ENCODE measurements around the gene NPFF. TPM values are rescaled to one million over a fixed set of nuclear protein-coding genes. Genes with fewer than 3 reads are reported as not detected.
A peak's percentile ranks its signal among the peaks of the same experiment; 100 is the strongest.

Gene NPFF
- total and polyA plus RNA-seq, 9 donors, result 0.49 to 2.5 (median 0.90) TPM; not detected in 1

DNA sequence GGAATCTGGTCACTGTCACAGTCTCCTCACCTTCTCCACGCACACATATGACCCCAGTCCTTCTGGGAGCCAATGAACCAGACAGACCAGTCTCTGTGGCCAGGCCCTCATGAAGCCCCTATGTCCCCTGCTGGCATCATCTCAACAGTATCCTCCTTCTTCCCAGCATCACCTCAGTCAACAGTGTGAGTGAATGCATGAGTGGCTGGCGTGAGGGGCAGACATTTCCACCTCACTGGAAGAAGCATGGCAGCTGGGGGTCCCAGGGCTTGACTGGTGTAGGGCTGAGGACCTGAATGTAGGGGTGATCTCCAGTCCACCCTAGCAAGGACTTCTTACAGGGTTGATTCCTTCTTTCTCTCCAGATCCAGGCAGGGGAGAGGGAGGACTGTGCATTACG, 9.8 kb downstream of the NPFF start:
- Histone ChIP-seq H3K4me1 (ENCODE audit: control insufficient read depth, insufficient read depth, low read length) (peaks cover 59% of the 10 kb centered on the region), H3K9me3 (replicated peaks; ENCODE audit: control insufficient read depth, low read depth, low read length) (no peaks in the 10 kb centered on the region), H3K4me3 (ENCODE audit: low read length) (no peak overlapping the region), H3K27me3 (ENCODE audit: control insufficient read depth, insufficient read depth, low read length) (no peaks in the 10 kb centered on the region), H3K27ac (ENCODE audit: low read length) (no peak overlapping the region), H3K36me3 (ENCODE audit: control insufficient read depth, insufficient read depth, low read length) (no peaks in the 10 kb centered on the region)
- no CpG with 5 or more reads among the region's 3 CpGs for WGBS (ENCODE audit: insufficient coverage)
- no peak for DNase-seq

DNA sequence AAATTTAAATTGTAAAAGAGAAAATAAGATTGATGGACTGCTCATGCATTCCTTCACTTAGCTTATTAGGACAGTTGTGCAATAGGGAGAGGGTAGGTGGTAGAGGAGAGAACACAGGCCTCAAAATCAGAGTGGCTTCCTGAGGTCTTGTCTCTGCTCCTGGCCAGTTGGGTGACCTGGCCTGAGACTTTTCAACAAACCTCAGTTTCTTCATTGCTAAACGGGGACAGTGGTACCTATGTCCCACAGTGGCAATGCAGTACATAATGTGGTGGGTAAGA, 10.6 kb downstream of the NPFF start:
- no peaks in the 10 kb centered on the region for H3K27me3 ChIP-seq (ENCODE audit: control insufficient read depth, insufficient read depth, low read length)
- no peak for DNase-seq
- peaks cover 58% of the 10 kb centered on the region for H3K4me1 ChIP-seq (ENCODE audit: control insufficient read depth, insufficient read depth, low read length)
- no peaks in the 10 kb centered on the region for H3K9me3 ChIP-seq (replicated peaks; ENCODE audit: control insufficient read depth, low read depth, low read length)
- no peaks in the 10 kb centered on the region for H3K36me3 ChIP-seq (ENCODE audit: control insufficient read depth, insufficient read depth, low read length)
- H3K4me3 ChIP-seq (ENCODE audit: low read length), result peak overlapping the region; percentile 4
- peak overlapping the region; percentile 83 for H3K27ac ChIP-seq (ENCODE audit: low read length)
- WGBS (ENCODE audit: insufficient coverage), result no CpG with 5 or more reads among the region's 1 CpG

DNA sequence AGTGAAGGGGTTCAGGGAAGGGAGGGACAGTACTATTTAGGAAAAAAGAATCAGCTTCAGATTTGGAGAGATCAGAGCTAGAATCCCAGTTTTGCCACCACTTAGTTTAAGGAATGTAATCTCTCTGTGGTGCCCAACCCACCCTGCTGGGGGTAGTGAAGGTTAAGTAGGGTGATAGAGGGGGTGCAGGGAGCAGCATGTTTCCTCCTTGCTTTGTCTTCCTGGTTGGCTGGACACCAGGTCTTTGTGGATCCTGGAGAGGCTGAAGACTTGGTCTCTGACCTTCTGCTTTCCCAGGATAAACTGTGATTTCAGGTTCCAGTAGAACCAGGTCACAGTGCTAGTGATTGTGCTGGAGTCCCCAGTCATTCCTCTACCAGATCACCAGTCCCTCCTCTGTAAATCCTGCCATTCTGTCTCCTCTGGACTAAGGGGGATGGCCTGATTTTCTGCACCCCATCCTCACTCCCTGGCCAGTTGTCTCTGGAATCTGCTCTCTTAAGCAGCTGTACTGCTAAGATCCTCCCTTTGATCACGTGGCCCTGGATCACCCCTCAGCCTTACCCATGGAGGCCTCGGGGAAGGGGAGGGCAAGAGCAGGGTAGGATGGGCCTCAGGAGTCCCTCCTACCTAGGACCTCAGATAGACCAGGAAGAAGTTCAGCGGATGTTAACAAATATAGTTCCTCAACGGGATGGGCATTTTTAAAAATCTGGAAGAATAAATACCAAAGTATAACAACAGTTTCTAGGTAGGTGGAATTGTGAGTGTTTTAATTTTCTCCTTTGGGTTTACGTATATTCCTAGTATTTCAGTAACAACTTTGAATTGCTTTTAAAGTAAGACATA, 11.2 kb downstream of the NPFF start:
- DNase-seq, result peak; percentile 94
- Histone ChIP-seq H3K4me1 (ENCODE audit: control insufficient read depth, insufficient read depth, low read length) (peaks cover 54% of the 10 kb centered on the region), H3K27ac (ENCODE audit: low read length) (peak overlapping the region; percentile 83), H3K9me3 (replicated peaks; ENCODE audit: control insufficient read depth, low read depth, low read length) (no peaks in the 10 kb centered on the region), H3K4me3 (ENCODE audit: low read length) (peak overlapping the region; percentile 4), H3K27me3 (ENCODE audit: control insufficient read depth, insufficient read depth, low read length) (no peaks in the 10 kb centered on the region), H3K36me3 (ENCODE audit: control insufficient read depth, insufficient read depth, low read length) (no peaks in the 10 kb centered on the region)
- whole genome bisulfite sequencing (ENCODE audit: insufficient coverage), result no CpG with 5 or more reads among the region's 5 CpGs

DNA sequence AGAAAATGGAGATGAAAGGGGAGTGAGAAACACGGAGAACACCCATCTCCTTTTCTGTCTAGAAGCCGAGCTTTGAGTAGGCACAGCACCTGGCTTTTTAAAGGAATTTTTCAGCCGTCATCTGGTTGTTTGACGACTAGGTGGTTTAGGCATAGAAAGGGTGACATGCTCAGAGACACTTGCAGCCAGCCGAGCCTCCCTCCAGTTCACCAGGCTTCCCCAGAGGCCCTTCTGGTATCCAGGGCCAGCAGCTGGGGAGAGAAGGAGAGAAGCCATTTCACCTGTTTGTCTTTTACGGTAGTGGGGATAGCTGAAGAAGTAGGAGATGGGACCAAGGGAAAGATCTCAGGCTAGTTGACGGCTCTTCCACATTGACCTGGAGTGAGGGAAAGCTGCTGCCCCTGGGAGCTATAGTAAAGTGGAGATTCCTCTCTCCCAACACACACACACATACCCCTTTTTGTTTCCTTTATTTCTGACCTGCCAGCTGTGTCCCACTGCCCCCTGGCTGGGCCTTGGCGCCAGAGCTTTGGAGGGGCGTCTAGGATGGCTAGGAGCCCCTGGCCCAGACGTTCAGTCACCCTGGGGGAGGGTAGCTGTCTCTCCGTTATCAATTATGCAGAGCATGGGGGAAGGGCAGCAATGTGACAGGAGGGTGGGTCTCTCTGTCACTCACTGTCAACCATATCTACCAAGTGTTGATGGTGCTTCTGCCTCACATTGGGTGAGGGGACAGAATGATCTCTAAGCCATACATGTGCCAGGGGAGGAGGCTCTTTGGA, 13.5 kb downstream of the NPFF start:
- WGBS (ENCODE audit: insufficient coverage), result 10% methylated on average over 2 of the region's 11 CpGs
- peaks cover 42% of the 10 kb centered on the region for H3K4me1 ChIP-seq (ENCODE audit: control insufficient read depth, insufficient read depth, low read length)
- H3K9me3 ChIP-seq (replicated peaks; ENCODE audit: control insufficient read depth, low read depth, low read length), result no peaks in the 10 kb centered on the region
- H3K36me3 ChIP-seq (ENCODE audit: control insufficient read depth, insufficient read depth, low read length), result no peaks in the 10 kb centered on the region
- H3K27me3 ChIP-seq (ENCODE audit: control insufficient read depth, insufficient read depth, low read length), result no peaks in the 10 kb centered on the region
- peak overlapping the region; percentile 98 for H3K27ac ChIP-seq (ENCODE audit: low read length)
- DNase-seq, result no peak
- peak overlapping the region; percentile 61 for H3K4me3 ChIP-seq (ENCODE audit: low read length)

DNA sequence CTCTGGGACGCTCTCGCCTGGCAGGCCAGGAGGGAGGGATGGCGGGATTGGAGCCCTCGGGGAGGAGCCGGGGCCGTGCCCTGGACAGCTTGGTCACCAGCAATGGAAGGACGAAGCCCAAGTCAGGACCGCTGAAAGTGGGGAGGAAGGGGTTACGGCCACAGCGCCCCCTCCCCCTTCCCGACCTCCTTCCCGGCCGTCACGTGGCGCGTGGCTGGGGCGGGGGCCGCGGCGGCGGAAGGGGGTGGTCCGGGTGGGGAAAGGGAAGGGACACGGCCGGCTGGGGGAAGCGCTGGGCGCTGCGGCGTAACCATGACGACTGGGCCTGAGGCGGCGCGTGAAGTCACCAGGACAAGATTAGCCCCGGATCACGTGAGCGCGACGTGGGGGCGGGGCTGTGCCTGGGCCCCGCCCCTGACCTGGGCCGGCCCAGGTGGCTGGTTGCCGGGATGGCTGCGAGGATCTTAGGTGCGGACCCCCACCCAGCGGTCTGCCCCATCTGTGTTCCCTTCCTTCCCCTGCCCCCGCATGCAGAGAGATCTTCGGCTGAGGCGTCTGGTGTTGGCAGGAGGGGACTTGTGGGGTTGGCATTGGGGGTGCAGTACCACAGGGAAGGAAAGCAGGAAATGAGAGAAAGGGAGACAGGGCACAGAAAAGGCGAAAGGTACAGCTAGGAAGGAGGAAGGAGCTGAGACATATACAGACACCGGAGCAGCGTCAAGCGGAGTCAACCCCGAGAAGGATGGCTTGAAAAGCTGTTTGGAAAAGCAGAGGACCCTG, 14.3 kb downstream of the NPFF start:
- Histone ChIP-seq H3K27ac (ENCODE audit: low read length) (peak overlapping the region; percentile 98), H3K36me3 (ENCODE audit: control insufficient read depth, insufficient read depth, low read length) (peaks cover 2% of the 10 kb centered on the region), H3K27me3 (ENCODE audit: control insufficient read depth, insufficient read depth, low read length) (no peaks in the 10 kb centered on the region), H3K4me3 (ENCODE audit: low read length) (peak overlapping the region; percentile 61), H3K9me3 (replicated peaks; ENCODE audit: control insufficient read depth, low read depth, low read length) (no peaks in the 10 kb centered on the region), H3K4me1 (ENCODE audit: control insufficient read depth, insufficient read depth, low read length) (peaks cover 34% of the 10 kb centered on the region)
- DNase-seq, result peak; percentile 98
- WGBS (ENCODE audit: insufficient coverage), result 1% methylated on average over 29 of the region's 52 CpGs

- WGBS (ENCODE audit: insufficient coverage), result 39% methylated on average over 7 of the region's 20 CpGs
- no peak for DNase-seq
- peak overlapping the region; percentile 98 for H3K27ac ChIP-seq (ENCODE audit: low read length)
These were observed 15.1 kb downstream of the NPFF start for GRCh38 chr12:53492188-53492587.

DNA sequence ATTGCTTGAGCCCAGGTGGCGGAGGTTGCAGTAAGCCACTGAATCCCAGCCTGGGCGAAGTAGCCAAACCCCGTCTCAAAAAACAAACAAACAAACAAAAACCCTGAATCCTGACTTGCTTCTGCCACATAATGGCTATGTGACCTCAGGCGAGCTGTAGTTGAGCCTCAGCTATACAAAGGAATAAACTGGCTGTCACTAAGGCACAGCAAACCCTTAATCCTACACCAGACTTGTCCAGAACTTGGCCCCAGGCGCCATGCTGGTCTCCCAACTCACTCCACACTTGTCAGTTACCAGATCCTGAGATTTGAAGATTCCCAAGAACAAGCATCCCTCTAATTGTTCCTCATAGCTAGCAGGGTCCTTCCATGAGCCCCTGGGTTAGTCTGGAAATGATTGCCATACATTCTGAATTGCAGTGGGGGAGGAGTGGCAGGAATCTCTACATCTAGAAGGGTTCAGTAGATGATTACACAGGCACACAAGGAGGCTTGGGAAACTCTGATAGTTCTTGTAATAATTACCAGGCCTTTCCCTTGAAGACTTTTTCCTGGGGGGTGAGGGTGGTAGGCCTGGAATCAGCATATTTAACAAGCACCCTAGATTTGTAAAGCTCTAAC, 17.9 kb downstream of the NPFF start:
- Histone ChIP-seq H3K36me3 (ENCODE audit: control insufficient read depth, insufficient read depth, low read length) (peaks cover 35% of the 10 kb centered on the region), H3K4me3 (ENCODE audit: low read length) (no peak overlapping the region), H3K27me3 (ENCODE audit: control insufficient read depth, insufficient read depth, low read length) (no peaks in the 10 kb centered on the region), H3K4me1 (ENCODE audit: control insufficient read depth, insufficient read depth, low read length) (peaks cover 20% of the 10 kb centered on the region), H3K9me3 (replicated peaks; ENCODE audit: control insufficient read depth, low read depth, low read length) (no peaks in the 10 kb centered on the region), H3K27ac (ENCODE audit: low read length) (no peak overlapping the region)
- 80% methylated on average over 1 of the region's 5 CpGs for WGBS (ENCODE audit: insufficient coverage)
- no peak for DNase-seq

More at GRCh38 chr12:53492188-53492587, 15.1 kb downstream of the NPFF start:
- H3K27me3 ChIP-seq (ENCODE audit: control insufficient read depth, insufficient read depth, low read length), result no peaks in the 10 kb centered on the region
- peak overlapping the region; percentile 61 for H3K4me3 ChIP-seq (ENCODE audit: low read length)
- peaks cover 9% of the 10 kb centered on the region for H3K36me3 ChIP-seq (ENCODE audit: control insufficient read depth, insufficient read depth, low read length)
- H3K9me3 ChIP-seq (replicated peaks; ENCODE audit: control insufficient read depth, low read depth, low read length), result no peaks in the 10 kb centered on the region
- peaks cover 34% of the 10 kb centered on the region for H3K4me1 ChIP-seq (ENCODE audit: control insufficient read depth, insufficient read depth, low read length)

DNA sequence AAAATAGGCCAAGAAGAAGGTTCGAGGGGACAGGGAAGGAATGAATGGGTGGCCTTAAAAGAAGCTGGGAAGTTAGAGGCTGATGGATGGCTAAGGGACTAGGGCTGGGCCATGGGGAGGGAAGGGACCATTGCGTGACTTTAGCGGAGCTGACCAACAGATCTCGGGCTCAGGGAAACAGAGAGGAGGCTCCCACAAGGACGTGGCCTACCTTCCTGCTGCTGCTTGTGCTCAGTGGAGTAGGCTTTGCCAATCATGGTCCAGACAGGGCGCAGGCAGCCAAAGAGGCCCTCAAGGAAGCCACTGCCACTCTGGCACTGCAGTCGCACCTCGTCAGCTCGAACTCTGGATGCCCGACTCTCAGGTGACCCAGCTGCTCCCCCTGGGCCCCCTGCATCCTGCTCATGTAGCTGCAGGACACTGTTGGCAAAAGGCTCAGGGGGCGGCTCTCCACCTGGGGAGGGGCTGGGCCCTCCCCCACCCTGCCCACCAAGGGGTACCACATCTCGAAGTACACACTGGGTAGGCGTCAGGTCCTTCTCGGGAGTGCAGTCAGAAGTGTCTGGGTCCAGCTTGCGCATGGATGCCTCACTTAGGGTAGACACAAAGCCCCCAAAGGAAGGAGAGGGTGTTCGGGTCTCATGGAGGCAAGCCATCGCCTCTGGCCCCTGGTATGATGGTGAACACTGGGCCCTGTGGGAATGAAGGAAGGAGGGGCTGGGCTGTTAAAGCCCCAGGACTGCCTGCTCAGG, 20.4 kb downstream of the NPFF start:
- Histone ChIP-seq H3K4me1 (ENCODE audit: control insufficient read depth, insufficient read depth, low read length) (peaks cover under 1% of the 10 kb centered on the region), H3K27ac (ENCODE audit: low read length) (no peak overlapping the region), H3K27me3 (ENCODE audit: control insufficient read depth, insufficient read depth, low read length) (no peaks in the 10 kb centered on the region), H3K9me3 (replicated peaks; ENCODE audit: control insufficient read depth, low read depth, low read length) (no peaks in the 10 kb centered on the region), H3K4me3 (ENCODE audit: low read length) (no peak overlapping the region), H3K36me3 (ENCODE audit: control insufficient read depth, insufficient read depth, low read length) (peaks cover 58% of the 10 kb centered on the region)
- WGBS (ENCODE audit: insufficient coverage), result 86% methylated on average over 14 of the region's 17 CpGs
- no peak for DNase-seq

GRCh38 chr12:53485955-53486735, 21.1 kb downstream of the NPFF start:
- Histone ChIP-seq H3K36me3 (ENCODE audit: control insufficient read depth, insufficient read depth, low read length) (peaks cover 63% of the 10 kb centered on the region), H3K4me1 (ENCODE audit: control insufficient read depth, insufficient read depth, low read length) (no peaks in the 10 kb centered on the region), H3K27me3 (ENCODE audit: control insufficient read depth, insufficient read depth, low read length) (no peaks in the 10 kb centered on the region), H3K9me3 (replicated peaks; ENCODE audit: control insufficient read depth, low read depth, low read length) (no peaks in the 10 kb centered on the region), H3K27ac (ENCODE audit: low read length) (no peak overlapping the region), H3K4me3 (ENCODE audit: low read length) (no peak overlapping the region)
- WGBS (ENCODE audit: insufficient coverage), result 96% methylated on average over 8 of the region's 10 CpGs
- DNase-seq, result no peak

Data from muscle of leg (tissue), 11 donors.